Activated CD4-positive, alpha-beta T cell treated with anti-CD3 and anti-CD28 coated beads, Interleukin-2, amount 50 U/mL, for 4 hours (primary cell): ENCODE results near the gene ALPI.

Experiments
- DNase-seq, 2 experiments: peaks; one replicate each; pipeline ENCODE4 v3.0.0-alpha.2; 2020

Gene ALPI

DNA sequence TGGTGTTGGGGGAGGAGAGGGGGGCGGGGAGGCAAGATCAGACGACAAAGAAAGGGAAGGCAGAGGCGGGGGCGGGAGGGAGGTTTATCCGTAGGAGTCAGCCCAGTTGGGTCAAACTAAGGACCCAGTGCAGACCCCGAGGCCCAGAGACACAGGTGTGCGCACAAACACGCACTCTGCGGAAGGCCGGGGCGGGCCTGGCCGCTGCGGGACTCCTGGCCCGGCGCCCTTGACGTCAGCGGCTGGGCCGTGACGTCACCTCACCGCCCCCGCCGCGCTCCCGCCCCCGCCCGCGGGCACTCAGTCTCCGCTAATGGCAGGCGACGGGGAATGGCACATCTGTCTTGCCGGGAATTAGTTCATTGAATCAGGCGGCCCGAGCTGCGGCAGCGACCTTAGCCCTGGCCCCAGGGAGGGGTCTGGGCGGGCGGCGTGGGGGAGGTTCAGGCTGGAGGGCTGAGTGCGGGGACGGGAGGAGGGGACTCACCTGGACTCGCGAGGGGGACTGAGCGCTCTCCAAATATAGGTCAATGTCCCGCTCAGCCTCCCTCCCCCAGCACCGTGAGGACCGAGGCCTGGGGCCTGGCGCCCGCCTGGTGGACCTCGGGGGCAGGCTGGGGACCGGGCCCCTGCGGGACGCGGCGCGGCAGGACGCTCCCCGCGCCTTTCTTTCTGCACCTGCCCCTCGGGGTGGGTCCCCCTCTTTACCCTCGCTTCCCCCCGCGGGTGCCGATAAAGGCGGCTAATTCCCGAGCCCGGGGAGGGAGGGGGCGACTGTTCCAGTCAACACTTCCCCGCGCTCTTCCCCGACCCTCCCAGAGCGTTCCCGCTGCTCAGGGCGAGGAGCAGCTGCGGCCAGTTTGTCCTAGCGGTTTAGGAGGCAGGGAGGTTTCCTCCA lies 47.2 kb downstream of the ALPI start:
- peak; percentile 28 to 33 for DNase-seq

DNA sequence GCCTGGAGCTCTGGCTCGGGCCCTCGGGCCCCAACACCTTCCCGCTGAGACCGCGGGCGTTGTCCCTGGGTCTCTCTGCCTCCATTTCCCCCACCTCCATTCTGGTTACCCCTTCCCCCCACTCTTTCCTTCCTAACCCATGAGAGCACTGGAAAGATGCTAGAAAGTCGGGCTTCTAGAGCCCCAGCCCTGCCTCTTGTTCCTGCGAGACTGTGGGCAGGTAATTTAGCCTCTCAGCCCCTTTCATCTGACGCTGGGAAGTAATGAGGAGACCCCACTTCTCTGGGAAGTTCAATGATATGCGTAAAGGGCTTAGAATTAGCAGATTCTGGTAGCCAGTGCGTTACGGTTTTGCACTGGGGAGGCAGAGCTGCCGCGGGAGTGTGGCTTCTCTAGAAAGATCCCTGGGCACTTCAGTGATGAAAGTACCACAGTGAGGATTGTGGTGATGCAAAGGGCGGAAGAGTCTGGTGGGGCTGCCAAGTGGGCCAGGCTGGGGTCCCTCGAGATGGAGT lies 47.9 kb downstream of the ALPI start:
- DNase-seq: no peak

DNA sequence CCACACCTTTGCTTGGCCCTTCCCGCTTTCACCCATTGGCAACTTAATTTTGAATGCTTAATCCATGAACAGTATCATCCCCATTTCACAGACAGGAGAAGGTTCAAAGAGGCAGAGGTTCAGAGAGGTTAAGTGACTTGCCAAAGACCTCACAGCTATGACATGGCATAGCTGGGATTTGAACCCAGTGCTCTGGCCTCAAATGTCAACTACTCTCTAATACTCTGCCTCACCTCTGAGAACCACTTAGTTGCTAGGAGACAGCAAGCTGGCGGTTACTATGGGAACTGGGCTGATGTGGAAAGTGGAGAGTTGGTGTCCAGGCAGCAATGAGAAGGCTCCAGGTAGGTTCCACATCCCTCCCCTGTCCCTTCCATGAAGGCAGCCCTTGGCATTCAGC lies 48.5 kb downstream of the ALPI start:
- no peak for DNase-seq

DNA sequence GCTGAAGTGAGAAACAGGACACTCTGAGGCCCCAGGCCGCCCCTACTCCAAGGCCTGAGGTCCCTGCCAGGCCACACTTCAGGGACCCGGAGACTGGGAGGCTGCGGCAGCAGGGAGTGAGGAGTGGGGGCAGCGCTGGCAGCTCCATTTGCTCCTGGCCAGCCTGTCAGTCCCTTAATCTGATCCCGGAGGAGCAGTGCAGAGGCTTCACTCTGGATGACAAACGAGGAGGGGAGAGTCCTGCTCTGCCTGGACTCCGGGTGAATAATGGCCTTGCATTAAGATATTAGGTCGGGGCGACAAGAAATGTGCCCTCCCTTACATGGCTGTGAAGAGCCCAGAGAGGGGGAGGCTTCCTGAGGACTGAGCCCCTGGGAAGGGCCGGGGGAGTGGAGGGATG lies 49.9 kb downstream of the ALPI start:
- no peak for DNase-seq

DNA sequence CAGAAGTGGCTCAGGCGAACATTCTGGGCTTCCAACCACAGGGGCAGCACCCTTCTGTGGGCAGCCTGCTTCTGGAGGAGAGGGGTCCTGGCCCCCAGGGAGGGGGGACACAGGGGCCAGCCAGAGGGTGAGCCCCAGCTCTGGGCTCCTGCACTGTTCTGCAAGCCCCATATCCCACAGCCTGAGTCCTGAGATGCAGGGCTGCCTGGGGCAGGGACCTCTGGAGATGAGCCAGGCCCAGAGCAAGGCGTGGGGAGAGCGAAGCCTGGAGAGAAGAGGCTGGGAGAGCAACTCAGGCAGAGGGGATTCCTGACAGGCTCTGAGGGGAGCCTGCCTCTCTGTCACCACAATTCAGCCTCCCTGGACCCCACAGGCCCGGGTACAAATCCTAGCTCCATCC lies 50.8 kb downstream of the ALPI start:
- DNase-seq: no peak

DNA sequence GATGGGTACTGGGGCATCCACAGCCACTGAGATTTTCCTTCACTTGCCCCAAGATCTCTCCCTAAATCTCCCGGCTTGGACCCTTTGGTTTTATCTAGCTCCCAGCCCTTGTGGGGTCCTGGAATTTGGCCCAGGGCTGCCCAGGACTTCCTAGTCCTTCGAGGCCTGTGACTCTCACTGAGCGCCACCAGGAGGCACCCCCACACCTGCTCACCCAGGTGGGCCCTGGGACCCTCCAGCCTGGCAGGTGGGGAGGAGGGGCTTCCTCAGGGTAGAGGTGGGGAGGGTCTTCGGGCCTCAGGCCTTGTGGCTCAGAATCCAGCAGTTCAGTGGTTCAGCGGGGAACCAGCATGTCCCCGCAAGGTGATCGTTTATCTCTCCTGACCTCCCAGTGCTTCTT lies 52.3 kb downstream of the ALPI start:
- DNase-seq: no peak
